H9 (cell line): ENCODE data around the gene GAL3ST1. TPM values are rescaled to one million over a fixed set of nuclear protein-coding genes. Genes with fewer than 3 reads are reported as not detected.
A peak's percentile ranks its signal among the peaks of the same experiment; 100 is the strongest.

Experiments
- DNase-seq: peaks from one replicate; pipeline ENCODE4 v3.0.0-alpha.2; 2017
- H2AFZ ChIP-seq: one replicate; pipeline ENCODE4 v1.6.1; 2013; ENCODE audit warnings: mild to moderate bottlenecking, low read length, control low read depth, moderate library complexity
- H2AK5ac ChIP-seq: 2 replicates; pipeline ENCODE4 v1.6.1; 2013; ENCODE audit warnings: low read length, control low read depth, mixed read lengths; ENCODE audit not compliant: insufficient read length
- H2BK120ac ChIP-seq: one replicate; pipeline ENCODE4 v1.6.1; 2013; ENCODE audit warnings: low read depth, mild to moderate bottlenecking, low read length, control low read depth, inconsistent platforms; ENCODE audit not compliant: poor library complexity, severe bottlenecking
- H2BK12ac ChIP-seq: 2 replicates; pipeline ENCODE4 v1.6.1; 2013; ENCODE audit warnings: low read length, control low read depth, mixed read lengths, low read depth; ENCODE audit not compliant: insufficient read length
- H2BK15ac ChIP-seq: 2 replicates; pipeline ENCODE4 v1.6.1; 2013; ENCODE audit warnings: low read depth, low read length, control low read depth
- H2BK20ac ChIP-seq: one replicate; pipeline ENCODE4 v1.6.1; 2013; ENCODE audit warnings: low read depth, mild to moderate bottlenecking, low read length, control low read depth, inconsistent platforms; ENCODE audit not compliant: poor library complexity, severe bottlenecking
- H2BK5ac ChIP-seq: 2 replicates; pipeline ENCODE4 v1.6.1; 2013; ENCODE audit warnings: low read length, control low read depth, mixed read lengths; ENCODE audit not compliant: insufficient read length
- H3K14ac ChIP-seq: 2 replicates; pipeline ENCODE4 v1.6.1; 2013; ENCODE audit warnings: low read length, control low read depth; ENCODE audit not compliant: insufficient read depth
- H3K18ac ChIP-seq: 2 replicates; pipeline ENCODE4 v1.6.1; 2013; ENCODE audit warnings: low read depth, mild to moderate bottlenecking, mixed read lengths, low read length, control low read depth; ENCODE audit not compliant: insufficient read length
- H3K23ac ChIP-seq: 2 replicates; pipeline ENCODE4 v1.6.1; 2013; ENCODE audit warnings: low read length, control low read depth, mixed read lengths, low read depth; ENCODE audit not compliant: insufficient read length
- H3K23me2 ChIP-seq: 2 replicates; pipeline ENCODE4 v1.6.1; 2013; ENCODE audit warnings: low read depth, mild to moderate bottlenecking, mixed read lengths, low read length, control low read depth; ENCODE audit not compliant: insufficient read length, poor library complexity, severe bottlenecking
- H3K27ac ChIP-seq: 2 replicates; pipeline ENCODE4 v1.5.1; 2013; ENCODE audit warnings: low read length, control low read depth, mixed read lengths, low read depth; ENCODE audit not compliant: insufficient read length
- H3K27me3 ChIP-seq: 2 replicates; pipeline ENCODE4 v1.6.1; 2013; ENCODE audit warnings: low read length, control low read depth, inconsistent platforms; ENCODE audit not compliant: insufficient read depth
- H3K4ac ChIP-seq: 2 replicates; pipeline ENCODE4 v1.6.1; 2013; ENCODE audit warnings: low read depth, mild to moderate bottlenecking, control low read depth, inconsistent platforms, low read length, moderate library complexity
- H3K4me1 ChIP-seq: 2 replicates; pipeline ENCODE4 v1.6.1; 2013; ENCODE audit warnings: low read length, control low read depth, inconsistent platforms; ENCODE audit not compliant: insufficient read depth
- H3K4me2 ChIP-seq: 2 replicates; pipeline ENCODE4 v1.6.1; 2013; ENCODE audit warnings: low read length, control low read depth, mixed read lengths; ENCODE audit not compliant: insufficient read length, insufficient read depth
- H3K56ac ChIP-seq: 2 replicates; pipeline ENCODE4 v1.6.1; 2013; ENCODE audit warnings: low read depth, mild to moderate bottlenecking, mixed read lengths, low read length, control low read depth; ENCODE audit not compliant: insufficient read length
- H3K79me1 ChIP-seq: 2 replicates; pipeline ENCODE4 v1.6.1; 2013; ENCODE audit warnings: low read depth, mild to moderate bottlenecking, moderate library complexity, low read length, control low read depth, inconsistent platforms; ENCODE audit not compliant: insufficient read depth, poor library complexity, severe bottlenecking
- H3K79me2 ChIP-seq: 2 replicates; pipeline ENCODE4 v1.6.1; 2013; ENCODE audit warnings: low read length, control low read depth, inconsistent platforms; ENCODE audit not compliant: insufficient read depth
- H3K9ac ChIP-seq: 2 replicates; pipeline ENCODE4 v1.6.1; 2013; ENCODE audit warnings: low read length, control low read depth, mixed read lengths; ENCODE audit not compliant: insufficient read length; ENCODE audit errors: extremely low read depth
- H3K9me3 ChIP-seq: one replicate; pipeline ENCODE4 v1.6.1; 2013; ENCODE audit warnings: low read depth, low read length, inconsistent platforms; ENCODE audit not compliant: control insufficient read depth
- H3T11ph ChIP-seq: one replicate; pipeline ENCODE4 v1.6.1; 2013; ENCODE audit warnings: mild to moderate bottlenecking, low read length, control low read depth, inconsistent platforms
- H4K20me1 ChIP-seq: one replicate; pipeline ENCODE4 v1.6.1; 2013; ENCODE audit not compliant: control insufficient read depth, insufficient read length, insufficient read depth
- H4K5ac ChIP-seq: 2 replicates; pipeline ENCODE4 v1.6.1; 2013; ENCODE audit warnings: low read depth, mild to moderate bottlenecking, mixed read lengths, low read length, control low read depth; ENCODE audit not compliant: insufficient read length
- H4K8ac ChIP-seq: replicated peaks from 2 replicates; pipeline ENCODE4 v1.6.1; 2013; ENCODE audit warnings: low read length, control low read depth, mixed read lengths, low read depth; ENCODE audit not compliant: insufficient read length
- H4K91ac ChIP-seq: 2 replicates; pipeline ENCODE4 v1.6.1; 2013; ENCODE audit warnings: low read depth, mild to moderate bottlenecking, moderate library complexity, mixed read lengths, low read length, control low read depth; ENCODE audit not compliant: insufficient read length
- H3K27ac Mint-ChIP-seq, 3 experiments: 2 replicates in 2 of 3; 3 replicates in 1 of 3; pipeline ENCODE4 v1.8.0; 2020 to 2021; ENCODE audit warnings: mixed read lengths in 3 of 3, mild to moderate bottlenecking in 1 of 3, moderate library complexity in 1 of 3
- H3K27me3 Mint-ChIP-seq: 2 replicates; pipeline ENCODE4 v1.8.0; 2021; ENCODE audit warnings: low read depth, mild to moderate bottlenecking, moderate library complexity, mixed read lengths
- H3K36me3 Mint-ChIP-seq, 3 experiments: 2 replicates in 2 of 3; 3 replicates in 1 of 3; pipeline ENCODE4 v1.8.0; 2020 to 2021; ENCODE audit warnings: low read depth in 3 of 3, mixed read lengths in 3 of 3; ENCODE audit not compliant: insufficient read depth in 1 of 3
- H3K4me1 Mint-ChIP-seq, 2 experiments: 2 replicates each; pipeline ENCODE4 v1.8.0; 2020; ENCODE audit warnings: mixed read lengths in 2 of 2
- H3K4me3 Mint-ChIP-seq, 2 experiments: 2 replicates in 1 of 2; 3 replicates in 1 of 2; pipeline ENCODE4 v1.8.0; 2020 to 2021; ENCODE audit warnings: mild to moderate bottlenecking in 2 of 2, mixed read lengths in 2 of 2, moderate library complexity in 1 of 2
- H3K9me3 Mint-ChIP-seq, 2 experiments: 2 replicates in 1 of 2; 3 replicates in 1 of 2; pipeline ENCODE4 v1.8.0; 2020; ENCODE audit warnings: mild to moderate bottlenecking in 2 of 2, mixed read lengths in 2 of 2, moderate library complexity in 1 of 2
- WGBS: extraction: QIAGEN DNeasy Blood & Tissue Kit; methylation state at CpG from one replicate; pipeline ENCODE4 v1.1.7; 2013; ENCODE audit warnings: missing lambda C conversion rate, low lambda C conversion rate, mixed read lengths; ENCODE audit not compliant: insufficient read length; ENCODE audit errors: extremely low coverage; 5-methylcytosine and 5-hydroxymethylcytosine counted together
- total RNA-seq: library from RNA; stranded (reverse); gene quantifications from 2 replicates; pipeline ENCODE4 v1.2.1, GENCODE V29; 2021
- TF ChIP-seq, protein P1 (sequence below): fragments of 200-600 bp; sonication (generic); conservative IDR thresholded peaks from 3 replicates; pipeline ENCODE4 v1.8.0; 2021; ENCODE audit warnings: antibody characterized with exemption, mild to moderate bottlenecking

GAL3ST1 gene
- total RNA-seq, 1 experiment from 2014 or later = 5.1 TPM

DNA sequence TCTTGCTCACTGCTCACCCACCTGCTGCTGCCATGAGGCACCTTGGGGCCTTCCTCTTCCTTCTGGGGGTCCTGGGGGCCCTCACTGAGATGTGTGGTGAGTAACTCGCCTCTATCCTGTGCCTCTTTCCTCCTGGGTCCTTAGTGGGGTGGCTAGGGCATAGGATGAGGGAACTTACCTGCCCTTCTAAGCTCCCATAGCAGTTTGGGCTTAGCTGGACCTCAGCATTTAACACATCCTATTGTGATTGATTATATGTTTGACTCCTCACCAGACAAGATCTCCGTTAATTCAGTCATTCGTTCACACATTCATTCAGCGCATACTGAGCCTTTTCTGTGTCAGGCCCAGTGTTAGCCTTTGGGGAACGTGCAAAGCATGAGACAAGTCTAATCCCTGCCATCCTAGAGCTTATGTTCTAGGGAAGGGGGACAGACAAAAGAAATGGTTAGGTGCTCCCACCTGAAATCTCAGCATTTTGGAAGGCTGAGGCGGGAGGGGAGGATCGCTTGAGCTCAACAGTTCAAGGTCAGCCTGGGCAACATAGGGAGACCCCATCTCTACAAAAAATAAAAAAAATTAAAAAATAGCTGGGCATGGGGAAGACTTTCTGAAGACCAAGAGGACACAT lies 33.0 kb upstream of the GAL3ST1 start:
- Histone ChIP-seq H2BK5ac (no peak overlapping the region), H3K23ac (no peak overlapping the region), H3K4me2 (peak overlapping the region; percentile 82), H3K14ac (no peak overlapping the region), H3K9me3 (no peaks in the 10 kb centered on the region), H2AK5ac (no peak overlapping the region), H4K5ac (no peak overlapping the region), H4K8ac (no peak overlapping the region), H2BK15ac (no peak overlapping the region), H2BK120ac (no peak overlapping the region), H4K20me1 (no peaks in the 10 kb centered on the region), H3K56ac (no peak overlapping the region), H2BK12ac (no peak overlapping the region), H4K91ac (no peak overlapping the region), H3K23me2 (peaks cover 6% of the 10 kb centered on the region), H3K79me2 (no peaks in the 10 kb centered on the region), H3K4ac (no peak overlapping the region), H3K27me3 (no peaks in the 10 kb centered on the region), H2BK20ac (no peak overlapping the region), H3K9ac (peak overlapping the region; percentile 60), H3K4me1 (0 out of 2 replicates have a peak, but pooled peaks cover 6% of the 10 kb centered on the region), H3T11ph (no peak overlapping the region), H3K27ac (no peak overlapping the region), H3K79me1 (peaks cover 4% of the 10 kb centered on the region), H2AFZ (no peak overlapping the region), H3K18ac (no peak overlapping the region)
- Mint-ChIP-seq H3K4me1 (peaks cover 38 to 47% of the 10 kb centered on the region in 2 experiments), H3K36me3 (peaks cover 16 to 31% (median 26%) of the 10 kb centered on the region in 3 experiments; a peak in 6 of 7 replicates), H3K9me3 (no peaks in the 10 kb centered on the region), H3K4me3 (peak overlapping the region; percentile 77 to 85), H3K27ac (peak overlapping the region; percentile 93 to 97 (median 95)), H3K27me3 (no peaks in the 10 kb centered on the region)
- no CpG with 5 or more reads among the region's 7 CpGs for whole genome bisulfite sequencing
- DNase-seq = no peak
- TF ChIP-seq, protein P1, sequence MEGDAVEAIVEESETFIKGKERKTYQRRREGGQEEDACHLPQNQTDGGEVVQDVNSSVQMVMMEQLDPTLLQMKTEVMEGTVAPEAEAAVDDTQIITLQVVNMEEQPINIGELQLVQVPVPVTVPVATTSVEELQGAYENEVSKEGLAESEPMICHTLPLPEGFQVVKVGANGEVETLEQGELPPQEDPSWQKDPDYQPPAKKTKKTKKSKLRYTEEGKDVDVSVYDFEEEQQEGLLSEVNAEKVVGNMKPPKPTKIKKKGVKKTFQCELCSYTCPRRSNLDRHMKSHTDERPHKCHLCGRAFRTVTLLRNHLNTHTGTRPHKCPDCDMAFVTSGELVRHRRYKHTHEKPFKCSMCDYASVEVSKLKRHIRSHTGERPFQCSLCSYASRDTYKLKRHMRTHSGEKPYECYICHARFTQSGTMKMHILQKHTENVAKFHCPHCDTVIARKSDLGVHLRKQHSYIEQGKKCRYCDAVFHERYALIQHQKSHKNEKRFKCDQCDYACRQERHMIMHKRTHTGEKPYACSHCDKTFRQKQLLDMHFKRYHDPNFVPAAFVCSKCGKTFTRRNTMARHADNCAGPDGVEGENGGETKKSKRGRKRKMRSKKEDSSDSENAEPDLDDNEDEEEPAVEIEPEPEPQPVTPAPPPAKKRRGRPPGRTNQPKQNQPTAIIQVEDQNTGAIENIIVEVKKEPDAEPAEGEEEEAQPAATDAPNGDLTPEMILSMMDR = no peak
